ENCODE results near the gene EIF2B5. TPM values are rescaled to one million over a fixed set of nuclear protein-coding genes. Genes with fewer than 3 reads are reported as not detected.

EIF2B5 gene
- 10 to 100 TPM; 57.8 to 74.3 (median 72.3) TPM for total RNA-seq
- total RNA-seq (2013): 58.7 TPM
- total RNA-seq: 84.3 to 182 (median 145) reads per million in 29 experiments

- Mint-ChIP-seq H3K4me3 (peak within 1 kb of the TSS; percentile 91 to 98 (median 97)), H3K9me3 (no peaks in the 10 kb centered on the region), H3K4me1 (peaks cover 33 to 50% (median 36%) of the 10 kb centered on the region in 3 donors), H3K36me3 (peaks cover 4% of the 10 kb centered on the region), H3K27me3 (no peaks in the 10 kb centered on the region), H3K27ac (peak within 1 kb of the TSS; percentile 95 to 97)
- WGBS (ENCODE audit: insufficient coverage): 0% methylated on average over 43 of the region's 56 CpGs
- ChIA-PET CTCF (interaction anchor here in 1 of 2 donors (0.6 to 2.2 kb wide), 4 partner anchors 9 to 933 kb away, joined by 3 to 8 read pairs (median 3); partner anchors contain the start of gene ABCF3), POLR2A (interaction anchor here (0.6 to 1.1 kb wide), 2 partner anchors 180 to 251 kb away, joined by 3 to 6 read pairs; partner anchors contain the start of gene PARL (in 1 of the 2))
- DNase-seq (peak; percentile 72 to 93 (median 80)), ATAC-seq (replicated peaks in 1 of 4) (peak; percentile 90 to 95 (median 92))
- Histone ChIP-seq H3K9me3 (no peaks in the 10 kb centered on the region), H3K27me3 (replicated peaks in 1 of 2; ENCODE audit: control insufficient read depth in 2 of 2, extremely low read depth in 1 of 2, insufficient read depth in 2 of 2, low read length in 1 of 2) (no peaks in the 10 kb centered on the region), H3K4me1 (ENCODE audit: control insufficient read depth in 1 of 2, extremely low read depth in 1 of 2, insufficient read depth in 2 of 2, low read length in 2 of 2) (peaks cover 10 to 17% of the 10 kb centered on the region in 2 experiments), H3K27ac (ENCODE audit: low read length) (peak within 1 kb of the TSS; percentile 75), H3K4me3 (ENCODE audit: control insufficient read depth in 1 of 2, extremely low read depth in 1 of 2, low read length in 1 of 2) (peak within 1 kb of the TSS; percentile 81 to 99), H3K36me3 (ENCODE audit: control insufficient read depth in 2 of 2, extremely low read depth in 1 of 2, insufficient read depth in 1 of 2, low read length in 1 of 2) (peaks cover 4 to 9% of the 10 kb centered on the region in 2 donors)
These were observed at the start of gene EIF2B5 for GRCh38 chr3:184135149-184135910. Gene EIF2B5 (plus strand): TSS chr3:184135358. CDS start chr3:184135386, 28 bp downstream.

GRCh38 chr3:184085389-184085852 is 49.7 kb upstream of the EIF2B5 start:
- Mint-ChIP-seq H3K9me3 (peaks cover 6 to 15% (median 10%) of the 10 kb centered on the region in 3 donors), H3K4me1 (peaks cover 8 to 14% (median 12%) of the 10 kb centered on the region in 3 donors), H3K27ac (peak overlapping the region; percentile 75 to 86), H3K36me3 (peaks cover 3% of the 10 kb centered on the region), H3K4me3 (no peak overlapping the region), H3K27me3 (peaks cover 0 to 2% of the 10 kb centered on the region in 2 donors)
- ChIA-PET CTCF (interaction anchor here in 1 of 2 donors (0.6 kb wide), 2 partner anchors 10 to 1746 kb away, joined by 3 read pairs; no protein-coding TSS in a partner anchor), POLR2A (no interaction called here)
- DNase-seq: no peak
- Histone ChIP-seq H3K27ac (ENCODE audit: low read length) (no peak overlapping the region), H3K9me3 (no peaks in the 10 kb centered on the region), H3K27me3 (replicated peaks in 1 of 2; ENCODE audit: control insufficient read depth in 2 of 2, extremely low read depth in 1 of 2, insufficient read depth in 2 of 2, low read length in 1 of 2) (no peaks in the 10 kb centered on the region), H3K36me3 (ENCODE audit: control insufficient read depth in 2 of 2, extremely low read depth in 1 of 2, insufficient read depth in 1 of 2, low read length in 1 of 2) (no peaks in the 10 kb centered on the region), H3K4me1 (ENCODE audit: control insufficient read depth in 1 of 2, extremely low read depth in 1 of 2, insufficient read depth in 2 of 2, low read length in 2 of 2) (no peaks in the 10 kb centered on the region), H3K4me3 (ENCODE audit: control insufficient read depth in 1 of 2, extremely low read depth in 1 of 2, low read length in 1 of 2) (no peak overlapping the region)
- ATAC-seq (replicated peaks in 1 of 4): peak in 3 of 4 experiments; percentile 77 to 90 (median 78)
- 62% methylated on average over 3 of the region's 3 CpGs for WGBS (ENCODE audit: insufficient coverage)

- ATAC-seq (replicated peaks in 1 of 4) (no peak), DNase-seq (no peak)
- no CpG with 5 or more reads among the region's 3 CpGs for WGBS (ENCODE audit: insufficient coverage)
- Histone ChIP-seq H3K4me3 (ENCODE audit: control insufficient read depth in 1 of 2, extremely low read depth in 1 of 2, low read length in 1 of 2) (no peak overlapping the region), H3K36me3 (ENCODE audit: control insufficient read depth in 2 of 2, extremely low read depth in 1 of 2, insufficient read depth in 1 of 2, low read length in 1 of 2) (no peaks in the 10 kb centered on the region), H3K27me3 (replicated peaks in 1 of 2; ENCODE audit: control insufficient read depth in 2 of 2, extremely low read depth in 1 of 2, insufficient read depth in 2 of 2, low read length in 1 of 2) (peaks cover 0 to 4% of the 10 kb centered on the region in 2 experiments), H3K9me3 (peaks cover 2% of the 10 kb centered on the region), H3K4me1 (ENCODE audit: control insufficient read depth in 1 of 2, extremely low read depth in 1 of 2, insufficient read depth in 2 of 2, low read length in 2 of 2) (no peaks in the 10 kb centered on the region), H3K27ac (ENCODE audit: low read length) (no peak overlapping the region)
- H3K27ac Mint-ChIP-seq: no peak overlapping the region
- H3K9me3 Mint-ChIP-seq: peaks cover 4 to 17% (median 9%) of the 10 kb centered on the region in 3 donors
- ChIA-PET POLR2A (interaction anchor here in 1 of 2 donors (0.6 kb wide), 1 partner anchor 387 kb away, joined by 7 read pairs; no protein-coding TSS in a partner anchor), CTCF (no interaction called here)
- H3K4me3 Mint-ChIP-seq: no peak overlapping the region
- no peaks in the 10 kb centered on the region for H3K4me1 Mint-ChIP-seq
- peaks cover 3% of the 10 kb centered on the region for H3K36me3 Mint-ChIP-seq
- H3K27me3 Mint-ChIP-seq: peaks cover 7 to 9% of the 10 kb centered on the region in 2 donors
These were observed 43.0 kb upstream of the EIF2B5 start for GRCh38 chr3:184092199-184092598.

GRCh38 chr3:184096811-184097383 is 38.3 kb upstream of the EIF2B5 start, which contains the start of gene HTR3E:
Gene HTR3E (plus strand): TSS chr3:184097064. CDS start chr3:184097530, 466 bp downstream.
- ChIA-PET CTCF (interaction anchor here in 1 of 2 donors (0.6 kb wide), 1 partner anchor 18 kb away, joined by 17 read pairs; no protein-coding TSS in a partner anchor), POLR2A (no interaction called here)
- Mint-ChIP-seq H3K4me3 (no peak within 1 kb of the TSS), H3K27me3 (peaks cover 8 to 9% of the 10 kb centered on the region in 2 donors), H3K9me3 (peaks cover 0 to 10% (median 4%) of the 10 kb centered on the region in 3 donors), H3K36me3 (peaks cover 3% of the 10 kb centered on the region), H3K4me1 (no peaks in the 10 kb centered on the region), H3K27ac (no peak within 1 kb of the TSS)
- ATAC-seq (replicated peaks in 1 of 4): no peak
- Histone ChIP-seq H3K4me3 (ENCODE audit: control insufficient read depth in 1 of 2, extremely low read depth in 1 of 2, low read length in 1 of 2) (no peak within 1 kb of the TSS), H3K4me1 (ENCODE audit: control insufficient read depth in 1 of 2, extremely low read depth in 1 of 2, insufficient read depth in 2 of 2, low read length in 2 of 2) (no peaks in the 10 kb centered on the region), H3K27me3 (replicated peaks in 1 of 2; ENCODE audit: control insufficient read depth in 2 of 2, extremely low read depth in 1 of 2, insufficient read depth in 2 of 2, low read length in 1 of 2) (peaks cover 0 to 14% of the 10 kb centered on the region in 2 experiments), H3K9me3 (peaks cover 2% of the 10 kb centered on the region), H3K36me3 (ENCODE audit: control insufficient read depth in 2 of 2, extremely low read depth in 1 of 2, insufficient read depth in 1 of 2, low read length in 1 of 2) (no peaks in the 10 kb centered on the region), H3K27ac (ENCODE audit: low read length) (no peak within 1 kb of the TSS)
- 91% methylated on average over 4 of the region's 7 CpGs for WGBS (ENCODE audit: insufficient coverage)
- DNase-seq: no peak

- ChIA-PET CTCF (no interaction called here), POLR2A (no interaction called here)
- no peak overlapping the region for H3K4me3 ChIP-seq (ENCODE audit: control insufficient read depth in 1 of 2, extremely low read depth in 1 of 2, low read length in 1 of 2)
- H3K27me3 Mint-ChIP-seq: peaks cover 5 to 8% of the 10 kb centered on the region in 2 donors
- H3K36me3 Mint-ChIP-seq: no peaks in the 10 kb centered on the region
- no peak overlapping the region for H3K27ac Mint-ChIP-seq
- DNase-seq: no peak
- H3K27me3 ChIP-seq (replicated peaks in 1 of 2; ENCODE audit: control insufficient read depth in 2 of 2, extremely low read depth in 1 of 2, insufficient read depth in 2 of 2, low read length in 1 of 2): peaks cover 0 to 17% of the 10 kb centered on the region in 2 experiments
- peaks cover 0 to 5% (median 4%) of the 10 kb centered on the region in 3 donors for H3K9me3 Mint-ChIP-seq
- no peaks in the 10 kb centered on the region for H3K36me3 ChIP-seq (ENCODE audit: control insufficient read depth in 2 of 2, extremely low read depth in 1 of 2, insufficient read depth in 1 of 2, low read length in 1 of 2)
- no peak overlapping the region for H3K4me3 Mint-ChIP-seq
- no peak overlapping the region for H3K27ac ChIP-seq (ENCODE audit: low read length)
- H3K4me1 Mint-ChIP-seq: no peaks in the 10 kb centered on the region
- H3K9me3 ChIP-seq: no peaks in the 10 kb centered on the region
- WGBS (ENCODE audit: insufficient coverage): 88% methylated on average over 4 of the region's 6 CpGs
- no peak for ATAC-seq (replicated peaks in 1 of 4)
- H3K4me1 ChIP-seq (ENCODE audit: control insufficient read depth in 1 of 2, extremely low read depth in 1 of 2, insufficient read depth in 2 of 2, low read length in 2 of 2): no peaks in the 10 kb centered on the region
These were observed 37.6 kb upstream of the EIF2B5 start for GRCh38 chr3:184097556-184097955.

Data from T-cell (primary cell).